HUDEP-2 (cell line): ENCODE results near the gene COL4A2.

Experiments used
- DNase-seq, 76 experiments: peaks; one replicate each; lab custom pipeline; 2025; ENCODE audit not compliant: unreplicated experiment in 76 of 76; lab: John Stamatoyannopoulos, UW

COL4A2 gene

DNA sequence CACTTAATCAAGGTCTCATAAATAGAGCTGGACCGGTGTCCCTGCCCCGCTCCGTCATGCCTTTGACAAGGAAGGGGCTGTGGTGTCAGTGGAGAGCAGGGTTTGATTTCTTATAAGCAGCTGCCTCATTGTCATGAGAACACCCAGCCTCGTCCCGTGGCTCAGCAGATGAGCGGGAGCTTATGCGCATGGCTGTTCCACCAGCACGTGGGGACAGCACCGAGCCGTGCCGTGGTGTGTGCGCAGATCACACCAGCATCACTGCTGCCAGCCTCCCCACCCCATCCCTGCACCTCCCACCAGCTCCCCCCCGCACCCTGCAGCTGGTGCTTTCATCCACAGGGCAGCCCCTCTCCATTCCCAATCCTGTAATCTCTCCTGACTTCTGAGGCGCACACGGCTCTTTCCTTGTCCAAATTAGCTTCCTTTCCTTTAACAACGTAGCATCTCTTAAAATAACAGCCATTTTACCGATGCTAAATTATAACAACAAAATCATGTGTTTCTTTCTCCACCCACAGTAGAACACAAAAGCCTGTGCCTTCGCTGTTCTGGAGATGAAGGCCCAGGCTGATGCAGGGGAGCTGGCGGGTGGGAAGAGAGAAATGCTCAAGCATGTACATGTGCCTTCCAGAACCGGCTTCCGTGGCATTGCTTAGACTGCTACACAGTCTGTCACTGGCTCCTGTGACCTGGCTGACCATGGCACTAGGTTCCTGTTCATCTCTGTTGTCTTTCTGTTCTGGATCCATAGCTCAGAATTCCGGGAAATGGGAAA is 157.7 kb downstream of the COL4A2 start:
- DNase-seq: no peak

DNA sequence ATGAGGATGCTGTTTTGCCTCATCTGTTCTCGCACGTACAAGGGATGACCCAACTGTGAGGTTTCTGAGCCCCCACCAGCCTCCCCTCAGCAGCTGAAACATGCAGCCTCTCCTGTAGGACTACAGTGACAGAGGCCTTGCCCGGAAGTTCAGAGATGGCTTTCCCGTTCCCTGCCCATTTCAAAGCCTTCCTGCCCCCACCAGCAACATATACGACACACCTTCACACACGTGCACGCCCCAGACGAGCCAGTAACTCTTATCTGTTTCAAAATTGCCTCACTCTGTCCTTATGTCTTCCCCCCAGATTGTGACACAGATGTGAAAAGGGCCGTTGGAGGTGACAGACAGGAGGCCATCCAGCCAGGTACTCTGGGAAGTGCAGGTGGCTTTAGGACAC is 158.6 kb downstream of the COL4A2 start:
- DNase-seq: no peak

DNA sequence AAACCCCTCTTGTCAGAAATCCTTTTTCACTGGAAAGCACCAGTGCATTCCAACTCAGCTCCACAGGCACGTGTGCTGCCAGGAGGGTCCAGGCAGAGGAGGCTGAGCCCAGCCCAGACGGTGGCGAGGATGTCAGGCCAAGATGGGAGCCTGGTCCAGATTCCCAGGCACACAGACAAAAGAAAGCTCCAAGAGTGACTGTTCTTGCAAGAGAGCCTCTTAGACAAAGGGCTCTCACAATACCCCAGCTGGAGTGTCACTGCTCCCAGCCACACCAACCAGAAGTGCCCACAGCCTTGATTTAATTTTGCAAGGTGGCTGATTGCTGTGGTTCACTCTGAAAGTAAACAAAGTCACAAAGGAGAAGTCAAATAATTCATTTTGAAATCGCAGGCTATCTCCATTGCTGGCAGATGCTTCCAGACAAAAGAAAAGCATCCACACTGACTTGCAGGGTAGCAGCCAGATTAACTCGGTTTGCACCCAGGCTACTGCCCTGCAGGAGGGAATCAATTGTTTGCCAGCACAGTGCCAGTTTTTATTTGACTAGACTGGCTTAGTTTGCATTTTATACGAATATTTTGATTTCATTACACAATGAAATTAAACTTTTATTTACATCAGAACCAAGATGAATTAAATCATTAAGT is 159.3 kb downstream of the COL4A2 start:
- no peak for DNase-seq

DNA sequence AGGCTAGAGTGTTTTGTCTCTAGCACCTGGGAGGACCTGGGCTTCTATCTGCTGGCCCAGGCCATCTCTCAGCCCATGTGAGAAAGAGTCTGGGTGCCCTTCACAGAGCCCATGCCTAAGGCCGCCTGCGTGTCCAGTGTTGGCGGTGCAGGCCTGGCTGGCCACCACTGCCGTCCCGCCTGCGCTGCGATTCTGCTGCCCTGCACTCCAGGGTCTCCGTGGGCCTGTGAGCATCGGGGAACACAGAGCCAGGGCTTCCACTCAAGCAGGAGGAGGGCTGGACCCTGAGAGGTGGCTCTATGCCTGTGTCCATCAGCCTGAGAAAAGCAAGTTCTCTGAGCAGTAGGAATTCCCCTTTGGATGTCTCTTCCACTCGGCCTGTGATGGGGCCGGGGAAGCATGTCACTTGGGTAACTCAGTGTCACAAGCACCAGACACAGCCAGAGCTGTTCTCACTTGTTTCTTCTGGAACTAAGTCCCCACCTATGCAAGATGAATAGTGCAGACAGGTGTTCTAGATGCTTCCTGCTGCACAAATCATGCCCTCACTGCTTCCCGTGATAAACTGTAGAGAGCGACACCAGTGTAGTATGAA is 160.5 kb downstream of the COL4A2 start:
- no peak for DNase-seq

DNA sequence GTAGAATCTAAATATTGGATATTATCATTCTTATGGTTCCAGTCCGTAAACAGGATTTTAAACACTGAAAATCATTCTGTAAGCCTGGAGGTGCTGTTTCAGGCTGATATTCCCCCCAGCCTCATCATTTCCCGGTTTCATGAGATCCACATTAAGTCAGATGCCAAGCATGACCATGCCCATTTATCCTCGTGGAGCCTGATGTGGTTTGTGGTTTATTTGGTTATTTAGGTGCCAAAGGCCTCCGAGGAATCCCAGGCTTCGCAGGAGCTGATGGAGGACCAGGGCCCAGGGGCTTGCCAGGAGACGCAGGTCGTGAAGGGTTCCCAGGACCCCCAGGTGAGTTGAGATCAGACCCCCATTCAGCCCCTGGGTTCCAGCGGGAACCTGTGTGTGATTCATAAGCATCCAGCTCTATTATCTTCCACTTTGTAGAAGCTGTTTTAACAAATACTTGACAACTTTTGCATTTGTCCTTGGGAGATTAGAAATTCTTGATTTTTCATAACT is 162.0 kb downstream of the COL4A2 start:
- no peak for DNase-seq

DNA sequence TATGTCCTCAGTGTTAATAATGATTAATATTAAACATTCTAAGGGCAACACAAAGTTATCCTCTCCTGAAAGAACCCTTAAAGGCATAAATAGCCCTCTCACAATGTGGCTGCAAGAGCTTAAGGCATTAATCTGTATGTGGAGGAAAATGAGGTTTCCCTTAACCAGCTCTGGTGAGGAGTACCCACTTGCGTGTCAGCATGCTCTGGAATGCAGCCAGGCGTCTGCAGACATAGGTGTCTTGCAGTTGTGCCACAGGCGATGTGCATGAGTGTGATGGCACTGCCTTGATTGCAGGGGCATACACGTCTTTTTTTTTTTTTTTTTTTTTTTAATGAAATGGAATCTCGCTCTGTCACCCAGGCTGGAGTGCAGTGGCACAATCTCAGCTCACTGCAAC is 162.5 kb downstream of the COL4A2 start:
- DNase-seq: no peak

DNA sequence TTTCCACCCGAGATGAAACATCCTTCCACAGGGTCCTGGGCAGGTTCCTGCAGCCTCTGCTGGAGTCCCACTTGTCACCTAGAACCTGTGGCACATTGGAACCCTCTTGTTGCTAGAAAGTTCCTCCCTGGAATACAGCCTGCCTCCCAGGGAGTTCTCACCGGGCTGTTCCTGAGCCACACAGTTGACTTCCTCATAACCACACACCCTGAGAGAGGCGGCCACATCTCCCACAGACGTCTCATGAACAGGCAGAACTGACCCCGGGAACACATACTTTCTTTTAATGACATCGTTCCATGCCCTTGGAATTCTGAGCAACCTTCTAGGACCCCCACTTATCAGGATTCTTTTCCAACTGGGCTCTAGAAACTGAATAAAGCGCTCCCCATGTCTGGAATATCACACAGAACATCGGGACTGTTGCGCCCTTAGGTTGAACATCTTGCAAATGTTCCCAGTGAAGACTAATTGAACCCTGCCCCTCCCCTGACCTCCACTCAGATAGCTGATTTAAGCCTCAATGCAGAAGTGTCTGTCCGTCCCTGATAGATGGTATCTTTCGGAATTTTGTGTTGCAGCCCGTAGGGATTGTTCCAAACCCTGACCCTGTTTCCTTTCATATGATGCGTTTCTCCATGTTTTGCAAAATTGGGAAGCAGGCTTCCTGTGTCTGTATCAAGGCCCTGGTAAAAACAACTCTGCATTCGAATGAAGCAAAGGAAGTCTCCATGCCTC is 163.4 kb downstream of the COL4A2 start:
- no peak for DNase-seq

DNA sequence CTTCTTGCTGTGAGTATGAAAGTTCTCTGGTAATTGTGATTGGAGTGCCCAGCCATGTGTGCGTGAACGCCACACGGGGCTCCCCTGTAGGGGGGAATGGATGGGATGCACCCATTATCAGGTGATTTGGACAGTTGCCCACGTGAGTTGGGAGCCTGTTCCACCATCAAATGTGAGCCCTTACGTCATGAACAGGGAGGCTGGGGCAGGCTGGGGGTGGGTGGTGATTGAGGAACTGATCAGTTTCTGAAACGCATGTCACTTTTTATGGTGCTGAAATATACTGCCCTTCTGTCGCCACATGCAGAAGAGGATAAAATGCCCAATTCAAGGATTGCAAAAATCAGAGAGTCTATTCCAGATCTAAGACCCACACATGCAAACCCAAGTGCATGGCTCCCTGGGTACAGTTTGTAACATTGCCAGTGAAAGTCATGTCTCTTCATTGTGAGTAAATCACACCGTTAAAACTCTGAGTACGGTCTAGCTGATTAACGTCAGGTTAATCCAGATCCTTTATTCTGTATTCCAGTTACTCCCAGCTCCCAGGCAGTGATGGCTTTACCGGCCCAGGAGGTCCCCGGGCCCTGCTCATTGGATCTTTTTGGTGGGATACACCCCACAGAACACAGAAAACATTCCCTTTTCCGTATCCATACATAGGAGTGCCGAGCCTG is 164.2 kb downstream of the COL4A2 start:
- no peak for DNase-seq

DNA sequence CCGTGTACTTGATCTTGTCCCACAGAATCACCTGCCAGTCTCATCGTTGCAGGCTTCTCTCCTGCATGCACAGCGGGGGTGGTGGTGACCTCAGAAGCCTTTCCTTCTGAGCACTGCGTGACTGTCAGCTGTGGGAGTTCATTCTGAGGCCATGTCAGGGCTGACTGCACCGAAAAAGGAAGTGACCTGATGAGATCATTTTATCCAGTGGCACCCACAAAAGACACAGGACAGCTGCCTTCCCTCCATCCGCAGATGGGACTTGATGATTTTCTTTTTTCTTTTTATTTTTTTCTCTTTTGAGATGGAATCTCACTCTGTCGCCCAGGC is 164.7 kb downstream of the COL4A2 start:
- no peak for DNase-seq

DNA sequence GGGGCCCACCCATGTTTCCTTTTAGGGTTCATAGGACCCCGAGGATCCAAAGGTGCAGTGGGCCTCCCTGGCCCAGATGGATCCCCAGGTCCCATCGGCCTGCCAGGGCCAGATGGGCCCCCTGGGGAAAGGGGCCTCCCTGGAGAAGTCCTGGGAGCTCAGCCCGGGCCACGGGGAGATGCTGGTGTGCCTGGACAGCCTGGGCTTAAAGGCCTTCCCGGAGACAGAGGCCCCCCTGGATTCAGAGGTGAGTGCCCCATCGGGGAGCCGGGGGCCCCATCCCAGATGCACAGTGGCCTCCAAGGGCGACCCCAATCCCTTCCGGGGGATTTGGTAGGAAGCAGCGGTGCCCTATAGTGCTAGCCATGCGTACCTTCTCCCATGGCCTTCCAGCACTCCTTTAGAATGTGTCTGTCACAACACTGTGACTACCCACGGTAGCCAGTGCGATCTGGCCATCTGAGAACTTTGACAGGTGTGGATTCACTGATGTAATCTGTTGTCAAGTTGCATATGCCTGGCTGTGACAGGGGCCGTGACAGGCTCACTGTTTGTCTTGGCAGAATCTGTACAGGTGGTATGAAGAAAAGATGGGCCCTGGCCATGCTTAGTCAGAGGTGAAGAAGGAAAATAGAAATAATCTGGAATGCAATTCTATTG is 165.9 kb downstream of the COL4A2 start:
- no peak for DNase-seq

DNA sequence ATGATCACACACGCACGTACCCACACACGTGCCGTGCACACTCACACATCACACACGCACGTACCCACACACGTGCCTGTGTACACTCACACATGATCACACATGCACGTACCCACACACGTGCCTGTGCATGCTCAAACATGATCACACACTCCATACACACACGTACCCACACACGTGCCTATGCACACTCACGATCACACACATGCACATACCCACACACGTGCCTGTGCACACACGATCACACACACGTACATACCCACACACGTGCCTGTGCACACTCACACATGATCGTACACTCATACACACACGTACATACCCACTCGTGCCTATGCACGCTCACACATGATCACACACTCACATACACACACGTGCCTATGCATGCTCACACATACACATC is 167.6 kb downstream of the COL4A2 start:
- no peak for DNase-seq

DNA sequence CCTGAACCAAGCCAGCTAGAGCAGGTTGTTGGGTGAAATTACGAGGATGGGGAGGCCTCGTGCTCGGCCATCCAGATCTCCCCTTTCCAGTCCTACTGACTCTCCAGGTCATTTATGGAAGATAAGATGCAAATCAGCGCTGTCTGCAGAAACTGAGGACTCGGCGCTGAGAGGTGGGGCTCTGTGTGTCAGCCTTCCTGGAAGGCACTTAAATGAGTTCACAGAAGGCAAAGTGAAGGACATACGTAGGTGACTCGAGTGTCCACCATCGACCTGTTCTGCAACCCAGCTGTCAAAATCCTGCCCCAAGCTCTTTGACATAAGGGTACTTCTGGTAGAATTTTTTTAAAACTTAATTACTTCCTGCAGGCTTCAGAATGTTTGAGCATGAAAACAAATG is 168.0 kb downstream of the COL4A2 start:
- no peak for DNase-seq

DNA sequence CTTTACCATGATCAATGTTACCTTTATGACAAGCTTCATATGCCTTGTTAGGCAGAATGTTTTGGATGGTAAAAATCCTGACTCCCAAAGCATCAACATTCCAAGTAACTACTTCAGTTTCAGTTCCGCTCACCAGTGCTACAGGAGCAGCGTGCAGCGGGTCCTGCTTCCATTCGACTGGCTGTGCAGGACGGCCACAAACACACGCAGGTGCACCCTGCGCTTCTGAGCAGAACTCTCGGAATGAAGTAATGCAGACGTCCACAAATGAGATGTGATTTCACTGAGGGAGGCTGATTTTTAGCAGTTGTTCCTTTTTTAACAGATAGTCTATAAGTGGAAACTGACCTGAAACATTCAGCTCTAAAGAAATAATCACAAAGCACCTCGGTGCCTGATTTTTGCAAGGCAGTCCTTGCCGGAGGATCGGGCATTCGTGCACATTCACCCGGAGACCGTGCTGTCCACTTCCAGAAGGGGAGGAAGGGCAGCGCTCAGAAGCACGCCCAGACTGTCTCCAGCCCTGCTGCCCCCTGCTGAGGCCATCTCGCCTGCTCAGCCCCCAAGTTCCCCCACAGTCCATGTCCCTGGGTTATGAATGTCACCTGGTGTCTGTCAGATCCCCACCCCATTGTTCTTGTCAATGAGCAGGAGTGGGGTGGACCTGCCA is 168.6 kb downstream of the COL4A2 start:
- DNase-seq: no peak

DNA sequence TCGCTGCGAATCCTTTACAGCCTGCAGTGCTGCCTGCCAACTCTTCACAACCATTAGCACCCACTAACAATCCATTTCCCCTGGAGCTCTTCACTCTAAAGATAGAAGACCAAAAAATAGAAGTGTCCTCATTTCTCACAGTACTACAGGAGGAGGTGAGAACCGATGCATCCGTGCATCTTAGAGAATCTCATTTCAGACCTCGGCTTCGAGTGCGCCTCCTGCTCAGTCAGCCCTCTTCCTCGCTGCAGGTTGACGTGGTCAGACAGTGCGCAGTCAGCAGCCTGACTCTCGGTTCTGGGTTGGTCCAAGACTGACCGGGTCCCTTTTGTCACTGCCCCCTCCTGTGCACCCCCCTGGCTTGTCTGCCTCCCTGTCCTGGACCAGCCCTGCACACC is 169.1 kb downstream of the COL4A2 start:
- DNase-seq: no peak

DNA sequence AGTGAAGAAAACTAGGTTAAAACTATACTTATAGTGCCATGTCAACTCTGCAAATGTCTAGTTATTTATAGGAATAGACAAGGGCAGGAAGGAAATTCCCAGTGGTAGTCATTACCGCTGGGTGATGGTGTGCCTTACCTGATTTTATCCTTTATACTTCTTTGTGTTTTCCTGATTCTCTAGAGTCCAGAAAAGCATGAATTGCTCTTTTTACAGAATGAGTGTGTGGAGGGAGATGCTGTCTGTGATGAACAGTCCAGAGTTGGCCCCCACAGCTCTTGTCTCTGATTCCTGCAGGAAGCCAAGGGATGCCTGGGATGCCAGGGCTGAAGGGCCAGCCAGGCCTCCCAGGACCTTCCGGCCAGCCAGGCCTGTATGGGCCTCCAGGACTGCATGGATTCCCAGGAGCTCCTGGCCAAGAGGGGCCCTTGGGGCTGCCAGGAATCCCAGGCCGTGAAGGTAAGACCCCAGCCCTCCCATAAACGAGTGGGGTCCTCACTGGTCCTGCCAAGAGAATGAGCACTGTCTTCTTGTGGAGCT is 170.7 kb downstream of the COL4A2 start:
- DNase-seq: no peak

DNA sequence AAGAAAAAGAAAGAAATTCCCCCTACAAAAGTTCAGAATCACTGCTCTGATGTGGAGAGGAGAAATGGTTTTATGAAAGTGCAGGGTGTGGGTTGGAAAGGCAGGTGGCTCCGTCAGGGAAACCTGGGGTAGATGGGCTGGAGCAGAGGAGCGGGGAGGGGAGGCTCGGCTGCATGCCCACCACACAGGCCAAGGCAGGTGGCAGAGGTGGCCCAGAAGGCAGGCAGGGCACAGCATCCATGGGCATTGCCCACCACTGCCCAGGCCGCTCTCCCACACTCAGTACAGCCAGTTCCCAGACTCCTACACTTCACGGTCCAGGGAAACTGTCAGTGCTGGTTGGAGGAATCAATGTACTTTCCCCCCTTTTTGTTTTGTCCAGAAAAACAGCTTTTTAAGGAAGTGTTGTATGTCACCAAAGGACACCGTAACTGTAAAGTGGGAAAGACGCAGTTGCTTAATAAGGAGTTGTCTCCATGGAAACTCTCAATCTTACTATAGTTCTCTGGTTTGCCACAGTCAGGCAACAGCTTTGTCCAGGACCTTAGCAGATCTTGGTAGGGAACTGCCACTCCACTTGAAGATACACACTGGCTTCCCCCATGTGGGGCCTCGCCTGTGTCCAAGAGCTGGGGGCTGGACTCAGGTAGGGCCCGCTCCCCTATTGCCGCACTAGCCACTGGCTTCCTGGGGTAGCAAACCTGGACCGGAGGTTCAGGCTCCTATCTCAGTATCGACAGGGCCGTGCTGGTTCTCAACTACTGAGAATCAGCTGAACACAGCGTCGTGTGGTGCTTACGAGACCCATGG is 171.5 kb downstream of the COL4A2 start:
- DNase-seq: no peak

DNA sequence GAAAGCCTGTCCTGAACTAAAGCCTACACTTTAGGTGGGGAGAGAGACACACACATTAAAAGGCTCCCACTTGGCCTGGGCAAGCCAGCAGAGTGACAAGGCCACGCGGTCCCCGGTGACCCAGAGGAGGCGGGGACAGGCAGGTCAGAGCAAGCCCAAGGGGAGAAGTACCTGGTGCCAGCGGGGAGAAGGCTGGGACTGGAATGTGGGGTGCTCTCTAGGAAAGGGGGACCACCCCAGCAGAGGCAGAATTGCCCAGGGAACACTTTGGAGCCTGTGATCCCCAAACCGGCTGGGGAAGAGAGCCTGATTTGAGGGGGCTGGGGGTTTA is 172.1 kb downstream of the COL4A2 start:
- no peak for DNase-seq

DNA sequence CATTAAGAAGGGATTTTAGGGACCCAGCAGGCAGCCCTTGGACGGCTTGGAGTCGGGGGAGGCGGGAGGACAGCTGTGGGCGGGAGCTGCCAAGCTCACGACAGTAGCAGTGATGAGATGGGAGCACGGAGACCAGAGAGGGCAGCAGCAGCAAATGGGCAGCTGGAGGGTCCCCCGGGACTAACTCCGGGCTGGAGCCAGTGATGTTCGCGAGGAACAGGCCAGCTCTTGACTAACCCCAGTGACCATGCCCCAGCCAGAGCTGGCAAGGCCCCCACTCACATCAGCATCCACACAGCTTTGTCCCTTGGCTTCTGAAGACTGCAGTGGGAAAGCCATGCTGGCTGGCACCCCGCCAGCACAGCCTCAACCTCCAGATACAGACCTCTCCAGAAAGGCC is 172.6 kb downstream of the COL4A2 start:
- DNase-seq: no peak

DNA sequence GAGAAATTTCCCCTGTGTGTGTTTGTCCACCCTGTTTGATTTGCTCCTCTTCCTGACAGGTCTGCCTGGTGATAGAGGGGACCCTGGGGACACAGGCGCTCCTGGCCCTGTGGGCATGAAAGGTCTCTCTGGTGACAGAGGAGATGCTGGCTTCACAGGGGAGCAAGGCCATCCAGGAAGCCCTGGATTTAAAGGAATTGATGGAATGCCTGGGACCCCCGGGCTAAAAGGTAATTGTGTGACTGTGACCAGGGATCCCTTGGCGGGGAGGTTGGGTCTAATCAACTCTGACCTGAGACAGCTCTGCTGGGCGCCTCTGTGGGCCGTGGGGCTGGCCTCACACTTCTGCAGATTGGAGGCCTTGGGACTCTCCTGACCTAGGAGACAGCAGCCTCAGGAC is 173.1 kb downstream of the COL4A2 start:
- no peak for DNase-seq
